ENCODE data around the gene C1orf122. TPM values are rescaled to one million over a fixed set of nuclear protein-coding genes. Genes with fewer than 3 reads are reported as not detected.

Gene C1orf122
- total and polyA plus RNA-seq, 2 of the 8 experiments (the other 6 are each of a cell fraction or from before 2014, with no cell fraction given): 32.1 to 36.9 TPM

GRCh38 chr1:37797750-37798345 lies 9.7 kb upstream of the C1orf122 start:
- Histone ChIP-seq H3K27ac (ENCODE audit: low read depth, low read length) (no peak overlapping the region), H3K9me3 (ENCODE audit: insufficient read depth in 2 of 2, low read depth in 1 of 2, low read length in 1 of 2) (no peaks in the 10 kb centered on the region), H4K20me1 (replicated peaks in 1 of 2; ENCODE audit: control insufficient read depth in 1 of 2, insufficient read depth in 2 of 2, low read length in 2 of 2) (peaks cover 0 to 11% of the 10 kb centered on the region in 2 experiments), H2AFZ (ENCODE audit: low read length) (no peak overlapping the region), H3K23ac (ENCODE audit: insufficient read length) (no peak overlapping the region), H3K56ac (replicated peaks; ENCODE audit: insufficient read length, low read depth, low read length) (no peak overlapping the region), H4K8ac (ENCODE audit: extremely low read depth, insufficient read depth, low read length) (no peak overlapping the region), H4K91ac (replicated peaks; ENCODE audit: insufficient read length, low read length) (no peak overlapping the region), H3K4me1 (replicated peaks in 1 of 4; ENCODE audit: control insufficient read depth in 3 of 4, insufficient read depth in 4 of 4, low read length in 3 of 4) (peaks cover 0 to 7% (median 5%) of the 10 kb centered on the region in 4 experiments; a peak in 6 of 7 replicates), H4K5ac (ENCODE audit: insufficient read length, low read depth, low read length) (no peak overlapping the region), H3K79me1 (ENCODE audit: low read depth, low read length) (no peaks in the 10 kb centered on the region), H3K9ac (replicated peaks in 1 of 4; ENCODE audit: extremely low read depth in 1 of 4, low read depth in 3 of 4, low read length in 3 of 4) (no peak overlapping the region), H3K27me3 (replicated peaks in 1 of 4; ENCODE audit: control insufficient read depth in 3 of 4, extremely low read depth in 1 of 4, insufficient read depth in 3 of 4, low read length in 3 of 4) (peaks cover 10 to 24% (median 21%) of the 10 kb centered on the region in 4 experiments), H2BK12ac (ENCODE audit: low read depth, low read length) (no peak overlapping the region), H2BK5ac (ENCODE audit: low read depth, low read length) (no peak overlapping the region), H3K18ac (ENCODE audit: extremely low read depth, low read length) (no peak overlapping the region), H3K14ac (ENCODE audit: insufficient read length) (no peak overlapping the region), H3K4me3 (ENCODE audit: extremely low read depth in 1 of 4, insufficient read depth in 2 of 4, low read depth in 3 of 4, low read length in 4 of 4) (no peak overlapping the region), H3K4me2 (ENCODE audit: insufficient read depth in 1 of 2, low read depth in 2 of 2, low read length in 2 of 2) (no peak overlapping the region), H2AK5ac (ENCODE audit: low read depth, low read length) (no peak overlapping the region), H3K36me3 (ENCODE audit: control insufficient read depth in 2 of 4, insufficient read depth in 4 of 4, low read length in 3 of 4) (peaks cover 0 to 15% (median 2%) of the 10 kb centered on the region in 4 experiments; a peak in 4 of 8 replicates), H3K23me2 (ENCODE audit: low read depth, low read length) (peaks cover 8% of the 10 kb centered on the region), H3K79me2 (ENCODE audit: control insufficient read depth in 1 of 2, insufficient read depth in 2 of 2, low read length in 2 of 2) (no peaks in the 10 kb centered on the region), H2BK15ac (ENCODE audit: low read length) (no peak overlapping the region), H3K4ac (replicated peaks; ENCODE audit: insufficient read length, low read depth, low read length) (no peak overlapping the region), H2BK20ac (ENCODE audit: low read length) (no peak overlapping the region), H2BK120ac (replicated peaks; ENCODE audit: low read depth, low read length) (no peak overlapping the region)
- POLR2A ChIA-PET (ENCODE audit: partially characterized antibody): interaction anchor here (1.5 to 4.3 kb wide), 2 partner anchors 10 to 62 kb away, joined by 4 to 26 read pairs; partner anchors contain the start of genes C1orf122, MTF1 and YRDC
- CTCF ChIA-PET (ENCODE audit: partially characterized antibody): interaction anchor here (0.7 to 1.3 kb wide), 3 partner anchors 35 to 147 kb away, joined by 3 to 4 read pairs (median 3); no protein-coding TSS in a partner anchor
- DNase-seq (ENCODE audit: low read depth in 1 of 2, low spot score in 2 of 2) (no peak), FAIRE-seq (no peak)
- no peak for TF ChIP-seq SP1 (IDR thresholded peaks at IDR 0.05; ENCODE audit: low read depth, low read length)
- no peak for TF ChIP-seq TCF12 (IDR thresholded peaks at IDR 0.05; ENCODE audit: low read depth, low read length)
- TF ChIP-seq TAF1 (IDR thresholded peaks at IDR 0.05; ENCODE audit: low read depth, low read length): no peak
- TF ChIP-seq KDM5A (IDR thresholded peaks at IDR 0.05; ENCODE audit: low read length): no peak
- TF ChIP-seq JUN (IDR thresholded peaks at IDR 0.05; ENCODE audit: low read depth, low read length): no peak
- no peak for TF ChIP-seq ATF3 (IDR thresholded peaks at IDR 0.05; ENCODE audit: insufficient read depth, low read depth, low read length)
- TF ChIP-seq PHF8 (conservative IDR thresholded peaks at IDR 0.05; ENCODE audit: low read depth, low read length): no peak
- TF ChIP-seq CHD1 (IDR thresholded peaks at IDR 0.05; ENCODE audit: low read depth, low read length): no peak
- no peak for TF ChIP-seq JUND (IDR thresholded peaks at IDR 0.05; ENCODE audit: low read length)
- TF ChIP-seq, protein P1, sequence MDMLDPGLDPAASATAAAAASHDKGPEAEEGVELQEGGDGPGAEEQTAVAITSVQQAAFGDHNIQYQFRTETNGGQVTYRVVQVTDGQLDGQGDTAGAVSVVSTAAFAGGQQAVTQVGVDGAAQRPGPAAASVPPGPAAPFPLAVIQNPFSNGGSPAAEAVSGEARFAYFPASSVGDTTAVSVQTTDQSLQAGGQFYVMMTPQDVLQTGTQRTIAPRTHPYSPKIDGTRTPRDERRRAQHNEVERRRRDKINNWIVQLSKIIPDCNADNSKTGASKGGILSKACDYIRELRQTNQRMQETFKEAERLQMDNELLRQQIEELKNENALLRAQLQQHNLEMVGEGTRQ (IDR thresholded peaks at IDR 0.05; ENCODE audit: low read length): no peak
- WGBS, 2 experiments (ENCODE audit: extremely low coverage in 1 of 2, insufficient coverage in 1 of 2, insufficient read length in 1 of 2, insufficient replicate concordance in 2 of 2, low coverage in 1 of 2, low lambda C conversion rate in 2 of 2, missing lambda C conversion rate in 1 of 2): 90% methylated on average over 3 of the region's 3 CpGs; no CpG with 5 or more reads in 1 of the 2 experiments
